Measurements from ENCODE around the gene CACNA2D2. TPM values are rescaled to one million over a fixed set of nuclear protein-coding genes. Genes with fewer than 3 reads are reported as not detected.

CACNA2D2 gene
- total RNA-seq, 1 donor from 2014 or later, result 4.3 TPM

DNA sequence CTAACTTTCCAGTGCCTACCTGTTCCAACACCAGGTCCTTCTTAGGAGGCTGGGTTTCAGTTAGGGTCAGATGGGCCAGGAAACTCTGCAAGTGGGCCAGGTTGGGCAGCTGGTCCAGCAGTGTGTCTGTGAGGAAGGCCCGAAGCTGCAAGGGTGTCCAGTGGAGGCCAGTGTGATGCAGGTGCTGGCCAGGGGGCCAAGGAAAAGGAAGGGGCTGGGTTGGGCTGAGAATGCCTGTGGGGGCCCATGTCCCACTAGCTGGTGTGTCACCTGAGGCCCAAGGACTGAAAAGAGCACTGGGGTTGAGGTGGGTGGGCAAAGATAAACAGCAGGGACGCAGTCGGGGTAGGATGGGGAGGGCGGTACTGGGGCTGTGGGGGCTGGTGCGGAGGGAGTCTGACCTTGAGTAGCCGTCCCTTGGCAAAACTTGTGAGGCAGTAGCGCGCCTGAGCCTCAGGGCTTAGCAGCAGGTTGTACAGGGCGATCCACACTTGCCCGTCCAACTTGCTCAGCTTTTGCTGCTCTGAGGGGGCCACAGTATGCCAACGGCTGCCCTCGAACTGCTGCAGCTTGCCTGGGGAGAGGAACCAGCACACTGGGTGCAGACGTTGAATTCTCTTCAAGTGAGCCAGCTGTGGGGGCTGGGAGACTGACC lies 161.3 kb downstream of the CACNA2D2 start:
- TF ChIP-seq, protein P1, sequence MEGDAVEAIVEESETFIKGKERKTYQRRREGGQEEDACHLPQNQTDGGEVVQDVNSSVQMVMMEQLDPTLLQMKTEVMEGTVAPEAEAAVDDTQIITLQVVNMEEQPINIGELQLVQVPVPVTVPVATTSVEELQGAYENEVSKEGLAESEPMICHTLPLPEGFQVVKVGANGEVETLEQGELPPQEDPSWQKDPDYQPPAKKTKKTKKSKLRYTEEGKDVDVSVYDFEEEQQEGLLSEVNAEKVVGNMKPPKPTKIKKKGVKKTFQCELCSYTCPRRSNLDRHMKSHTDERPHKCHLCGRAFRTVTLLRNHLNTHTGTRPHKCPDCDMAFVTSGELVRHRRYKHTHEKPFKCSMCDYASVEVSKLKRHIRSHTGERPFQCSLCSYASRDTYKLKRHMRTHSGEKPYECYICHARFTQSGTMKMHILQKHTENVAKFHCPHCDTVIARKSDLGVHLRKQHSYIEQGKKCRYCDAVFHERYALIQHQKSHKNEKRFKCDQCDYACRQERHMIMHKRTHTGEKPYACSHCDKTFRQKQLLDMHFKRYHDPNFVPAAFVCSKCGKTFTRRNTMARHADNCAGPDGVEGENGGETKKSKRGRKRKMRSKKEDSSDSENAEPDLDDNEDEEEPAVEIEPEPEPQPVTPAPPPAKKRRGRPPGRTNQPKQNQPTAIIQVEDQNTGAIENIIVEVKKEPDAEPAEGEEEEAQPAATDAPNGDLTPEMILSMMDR (IDR thresholded peaks at IDR 0.05), result no peak
- TF ChIP-seq EZH2 (IDR thresholded peaks at IDR 0.05), result no peak
- no peak for TF ChIP-seq EZH2phosphoT487 (IDR thresholded peaks at IDR 0.05)
- Histone ChIP-seq H3K27me3 (peaks cover 88% of the 10 kb centered on the region), H2AFZ (replicated peaks) (no peak overlapping the region), H3K4me2 (no peak overlapping the region), H3K27ac (no peak overlapping the region), H3K4me3 (no peak overlapping the region), H3K79me2 (ENCODE audit: low read depth) (no peaks in the 10 kb centered on the region), H3K4me1 (peaks cover 20% of the 10 kb centered on the region), H3K36me3 (no peaks in the 10 kb centered on the region), H4K20me1 (ENCODE audit: low read depth) (no peaks in the 10 kb centered on the region), H3K9ac (no peak overlapping the region), H3K9me3 (ENCODE audit: low read depth) (no peaks in the 10 kb centered on the region), H3F3A (ENCODE audit: low read depth) (peaks cover 27% of the 10 kb centered on the region)
- Mint-ChIP-seq H3K4me1 (peaks cover 22% of the 10 kb centered on the region), H3K27me3 (ENCODE audit: insufficient read depth, low read depth) (peaks cover 37% of the 10 kb centered on the region), H3K9me3 (no peaks in the 10 kb centered on the region), H3K36me3 (peaks cover 3% of the 10 kb centered on the region), H3K27ac (no peak overlapping the region), H3K4me3 (no peak overlapping the region)
- no peak for DNase-seq (ENCODE audit: low spot score)

DNA sequence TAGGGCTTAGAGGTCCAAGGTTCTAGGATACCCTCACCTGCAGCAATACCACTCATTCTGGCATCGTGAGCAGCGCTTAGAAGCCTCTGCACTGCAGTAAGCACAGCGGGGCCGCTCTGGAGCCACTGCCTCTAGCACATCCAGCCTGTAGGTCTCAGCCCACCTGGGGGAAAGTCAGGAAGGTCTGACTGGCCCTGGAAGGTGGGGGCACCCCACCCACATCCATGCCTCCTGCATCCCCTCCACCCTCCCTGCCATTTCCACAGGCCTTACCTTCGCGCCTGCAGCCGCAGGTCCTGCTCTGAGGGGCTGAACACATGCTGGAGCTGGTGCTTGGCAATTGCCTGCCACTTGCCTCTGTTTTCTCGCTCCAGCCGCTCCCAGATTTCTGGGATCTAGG lies 161.9 kb downstream of the CACNA2D2 start:
- DNase-seq (ENCODE audit: low spot score), result no peak
- Mint-ChIP-seq H3K9me3 (no peaks in the 10 kb centered on the region), H3K4me3 (no peak overlapping the region), H3K4me1 (peaks cover 22% of the 10 kb centered on the region), H3K27me3 (ENCODE audit: insufficient read depth, low read depth) (peaks cover 37% of the 10 kb centered on the region), H3K27ac (no peak overlapping the region), H3K36me3 (peaks cover 3% of the 10 kb centered on the region)
- Histone ChIP-seq H3F3A (ENCODE audit: low read depth) (peaks cover 30% of the 10 kb centered on the region), H4K20me1 (ENCODE audit: low read depth) (peaks cover 2% of the 10 kb centered on the region), H3K4me2 (no peak overlapping the region), H3K36me3 (no peaks in the 10 kb centered on the region), H3K4me1 (peaks cover 20% of the 10 kb centered on the region), H3K9ac (no peak overlapping the region), H3K79me2 (ENCODE audit: low read depth) (peaks cover 5% of the 10 kb centered on the region), H3K27me3 (peaks cover 88% of the 10 kb centered on the region), H3K9me3 (ENCODE audit: low read depth) (no peaks in the 10 kb centered on the region), H2AFZ (replicated peaks) (no peak overlapping the region), H3K4me3 (no peak overlapping the region), H3K27ac (no peak overlapping the region)
- TF ChIP-seq EZH2phosphoT487 (IDR thresholded peaks at IDR 0.05) (no peak), EZH2 (IDR thresholded peaks at IDR 0.05) (no peak)
- TF ChIP-seq, protein P1 (IDR thresholded peaks at IDR 0.05), result no peak

DNA sequence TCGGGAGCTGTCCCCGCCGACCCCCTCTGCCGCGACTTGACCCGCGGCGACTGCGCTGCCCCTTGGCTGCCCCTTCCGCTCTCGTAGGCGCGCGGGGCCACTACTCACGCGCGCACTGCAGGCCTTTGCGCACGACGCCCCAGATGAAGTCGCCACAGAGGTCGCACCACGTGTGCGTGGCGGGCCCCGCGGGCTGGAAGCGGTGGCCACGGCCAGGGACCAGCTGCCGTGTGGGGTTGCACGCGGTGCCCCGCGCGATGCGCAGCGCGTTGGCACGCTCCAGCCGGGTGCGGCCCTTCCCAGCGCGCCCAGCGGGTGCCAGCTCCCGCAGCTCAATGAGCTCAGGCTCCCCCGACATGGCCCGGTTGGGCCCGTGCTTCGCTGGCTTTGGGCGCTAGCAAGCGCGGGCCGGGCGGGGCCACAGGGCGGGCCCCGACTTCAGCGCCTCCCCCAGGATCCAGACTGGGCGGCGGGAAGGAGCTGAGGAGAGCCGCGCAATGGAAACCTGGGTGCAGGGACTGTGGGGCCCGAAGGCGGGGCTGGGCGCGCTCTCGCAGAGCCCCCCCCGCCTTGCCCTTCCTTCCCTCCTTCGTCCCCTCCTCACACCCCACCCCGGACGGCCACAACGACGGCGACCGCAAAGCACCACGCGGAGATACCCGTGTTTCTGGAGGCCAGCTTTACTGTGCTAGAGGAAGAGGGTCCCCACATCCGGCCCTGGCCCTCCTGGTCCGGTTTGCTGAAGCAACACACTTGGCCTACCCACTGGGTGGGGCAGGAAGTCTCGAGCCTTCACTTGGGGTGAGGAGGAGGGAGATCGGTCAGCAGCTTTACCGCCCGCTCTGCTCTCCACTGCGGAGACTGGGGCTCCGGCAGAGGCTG lies 162.7 kb downstream of the CACNA2D2 start, which contains the start of gene RASSF1:
Gene RASSF1 (minus strand): TSS at position 389 of the 882 bp plus-strand sequence. CDS start 31 bp downstream, at position 358.
- Histone ChIP-seq H3K79me2 (ENCODE audit: low read depth) (peaks cover 13% of the 10 kb centered on the region), H3K27me3 (peaks cover 79% of the 10 kb centered on the region), H4K20me1 (ENCODE audit: low read depth) (peaks cover 10% of the 10 kb centered on the region), H3K36me3 (no peaks in the 10 kb centered on the region), H3K4me1 (peaks cover 23% of the 10 kb centered on the region), H3K27ac (no peak within 1 kb of the TSS), H3K9me3 (ENCODE audit: low read depth) (no peaks in the 10 kb centered on the region), H2AFZ (replicated peaks) (peak within 1 kb of the TSS; percentile 78), H3K9ac (no peak within 1 kb of the TSS), H3F3A (ENCODE audit: low read depth) (peaks cover 24% of the 10 kb centered on the region), H3K4me3 (peak within 1 kb of the TSS; percentile 40), H3K4me2 (peak within 1 kb of the TSS; percentile 75)
- TF ChIP-seq EZH2 (IDR thresholded peaks at IDR 0.05) (peak; percentile 97), EZH2phosphoT487 (IDR thresholded peaks at IDR 0.05) (peak; percentile 96)
- TF ChIP-seq, protein P1 (IDR thresholded peaks at IDR 0.05), result no peak
- Mint-ChIP-seq H3K9me3 (no peaks in the 10 kb centered on the region), H3K4me1 (peaks cover 26% of the 10 kb centered on the region), H3K27me3 (ENCODE audit: insufficient read depth, low read depth) (peaks cover 36% of the 10 kb centered on the region), H3K36me3 (peaks cover 3% of the 10 kb centered on the region), H3K27ac (no peak within 1 kb of the TSS), H3K4me3 (peak within 1 kb of the TSS; percentile 74)
- peak; percentile 51 for DNase-seq (ENCODE audit: low spot score)

Data from neural progenitor cell (in vitro differentiated cells).